Urinary bladder (tissue), 4 donors: ENCODE data around the gene NPR2. TPM values are rescaled to one million over a fixed set of nuclear protein-coding genes. Genes with fewer than 3 reads are reported as not detected.

Source experiments
- DNase-seq: peaks from one replicate; pipeline ENCODE4 v3.0.0-alpha.2; 2015; ENCODE audit errors: extremely low spot score
- H3K27ac ChIP-seq: one replicate; pipeline ENCODE4 v1.5.1; 2013; ENCODE audit warnings: low read depth, mild to moderate bottlenecking, moderate library complexity
- H3K36me3 ChIP-seq: one replicate; pipeline ENCODE4 v1.6.1; 2013; ENCODE audit warnings: mild to moderate bottlenecking, moderate library complexity; ENCODE audit not compliant: insufficient read depth
- H3K4me1 ChIP-seq: one replicate; pipeline ENCODE4 v1.6.1; 2013; ENCODE audit warnings: mild to moderate bottlenecking, moderate library complexity; ENCODE audit not compliant: insufficient read depth
- H3K4me3 ChIP-seq: one replicate; pipeline ENCODE4 v1.5.1; 2013; ENCODE audit warnings: low read depth, low read length
- WGBS: extraction: QIAGEN DNeasy Blood & Tissue Kit; methylation state at CpG from one replicate; pipeline ENCODE4 v1.1.7; 2013; 5-methylcytosine and 5-hydroxymethylcytosine counted together
- polyA plus RNA-seq: library from polyadenylated mRNA; stranded (reverse); fragments of 200-250 nt; gene quantifications from one replicate; pipeline ENCODE4 v1.2.3, GENCODE V29; 2013
- small RNA-seq: library from RNA; depleted of rRNA; stranded (forward); fragments of <200 nt; gene quantifications from one replicate; pipeline ENCODE3, GENCODE V24; 2014
- total RNA-seq: library from RNA; depleted of rRNA; stranded (reverse); fragments of >200 nt; gene quantifications from one replicate; pipeline ENCODE4 v1.2.3, GENCODE V29; 2014
- donor health status: healthy with polysubstance abuse.
- donor health status: healthy.

NPR2 gene
- total and polyA plus RNA-seq, 2 donors = 23.1 to 30.6 TPM

GRCh38 chr9:35856206-35856605 lies 64.8 kb downstream of the NPR2 start:
- 75% methylated on average over 3 of the region's 3 CpGs for WGBS
- no peak overlapping the region for H3K4me3 ChIP-seq

GRCh38 chr9:35856882-35857281 lies 65.5 kb downstream of the NPR2 start:
- WGBS = 83% methylated on average over 5 of the region's 5 CpGs
- Histone ChIP-seq H3K4me1 (no peaks in the 10 kb centered on the region), H3K27ac (no peak overlapping the region), H3K4me3 (no peak overlapping the region), H3K36me3 (no peaks in the 10 kb centered on the region)
- DNase-seq = no peak

More at GRCh38 chr9:35856206-35856605, 64.8 kb downstream of the NPR2 start:
- no peaks in the 10 kb centered on the region for H3K36me3 ChIP-seq
- DNase-seq = no peak
- no peak overlapping the region for H3K27ac ChIP-seq
- no peaks in the 10 kb centered on the region for H3K4me1 ChIP-seq

GRCh38 chr9:35858458-35858857 lies 67.1 kb downstream of the NPR2 start:
- no peaks in the 10 kb centered on the region for H3K4me1 ChIP-seq
- 67% methylated on average over 5 of the region's 5 CpGs for WGBS
- H3K36me3 ChIP-seq = no peaks in the 10 kb centered on the region
- DNase-seq = no peak
- no peak overlapping the region for H3K4me3 ChIP-seq
- H3K27ac ChIP-seq = no peak overlapping the region

Small RNAs within 50 kb of the gene (small RNA-seq; reads per million reads assigned to genes)
- 0.12 reads per million for gene HINT2

Other genes starting within 250 kb of the NPR2 start
- gene TESK1, start 186.3 kb upstream of the NPR2 start, total RNA-seq = 6.8 TPM
- gene TESK1, start 186.3 kb upstream of the NPR2 start, polyA plus RNA-seq = 52.9 TPM
- gene CD72, start 173.2 kb upstream of the NPR2 start, total RNA-seq = 1.5 TPM
- gene CD72, start 173.2 kb upstream of the NPR2 start, polyA plus RNA-seq = 1.6 TPM
- gene SIT1, start 140.7 kb upstream of the NPR2 start, total RNA-seq = 0.48 TPM
- 0.60 TPM for gene SIT1, start 140.7 kb upstream of the NPR2 start, polyA plus RNA-seq
- 99,097 TPM for gene RMRP, start 133.6 kb upstream of the NPR2 start, total RNA-seq
- not detected for gene RMRP, start 133.6 kb upstream of the NPR2 start, polyA plus RNA-seq
- gene CCDC107, start 133.3 kb upstream of the NPR2 start, total RNA-seq = 10.7 TPM
- gene CCDC107, start 133.3 kb upstream of the NPR2 start, polyA plus RNA-seq = 71.5 TPM
- 4.7 TPM for gene ARHGEF39, start 126.4 kb upstream of the NPR2 start, total RNA-seq
- gene ARHGEF39, start 126.4 kb upstream of the NPR2 start, polyA plus RNA-seq = 1.1 TPM
- 0.37 TPM for gene CA9, start 117.7 kb upstream of the NPR2 start, total RNA-seq
- 1.8 TPM for gene CA9, start 117.7 kb upstream of the NPR2 start, polyA plus RNA-seq
- gene TPM2, start 101.7 kb upstream of the NPR2 start, total RNA-seq = 907 TPM
- gene TPM2, start 101.7 kb upstream of the NPR2 start, polyA plus RNA-seq = 7,869 TPM
- gene TLN1, start 59.4 kb upstream of the NPR2 start, total RNA-seq = 154 TPM
- gene TLN1, start 59.4 kb upstream of the NPR2 start, polyA plus RNA-seq = 533 TPM
- gene CREB3, start 58.9 kb upstream of the NPR2 start, total RNA-seq = 28.2 TPM
- gene CREB3, start 58.9 kb upstream of the NPR2 start, polyA plus RNA-seq = 50.0 TPM
- gene GBA2, start 42.4 kb upstream of the NPR2 start, total RNA-seq = 36.0 TPM
- gene GBA2, start 42.4 kb upstream of the NPR2 start, polyA plus RNA-seq = 51.4 TPM
- gene RGP1, start 42.3 kb upstream of the NPR2 start, total RNA-seq = 12.1 TPM
- 16.7 TPM for gene RGP1, start 42.3 kb upstream of the NPR2 start, polyA plus RNA-seq
- gene MSMP, start 37.3 kb upstream of the NPR2 start, total RNA-seq = 0.53 TPM
- gene MSMP, start 37.3 kb upstream of the NPR2 start, polyA plus RNA-seq = 0.42 TPM
- 1.9 TPM for gene SPAG8, start 20.7 kb downstream of the NPR2 start, total RNA-seq
- 1.9 TPM for gene SPAG8, start 20.7 kb downstream of the NPR2 start, polyA plus RNA-seq
- gene HINT2, start 23.5 kb downstream of the NPR2 start, total RNA-seq = 12.8 TPM
- 53.8 TPM for gene HINT2, start 23.5 kb downstream of the NPR2 start, polyA plus RNA-seq
- 0.21 TPM for gene FAM221B, start 37.1 kb downstream of the NPR2 start, total RNA-seq
- gene FAM221B, start 37.1 kb downstream of the NPR2 start, polyA plus RNA-seq = not detected
- 4.8 TPM for gene TMEM8B, start 37.6 kb downstream of the NPR2 start, total RNA-seq
- 23.8 TPM for gene TMEM8B, start 37.6 kb downstream of the NPR2 start, polyA plus RNA-seq
- gene OR13J1, start 78.8 kb downstream of the NPR2 start, total RNA-seq = not detected
- not detected for gene OR13J1, start 78.8 kb downstream of the NPR2 start, polyA plus RNA-seq
- gene HRCT1, start 114.6 kb downstream of the NPR2 start, total RNA-seq = 0.42 TPM
- 15.8 TPM for gene HRCT1, start 114.6 kb downstream of the NPR2 start, polyA plus RNA-seq
- not detected for gene SPAAR, start 117.9 kb downstream of the NPR2 start, total RNA-seq
- 1.4 TPM for gene SPAAR, start 117.9 kb downstream of the NPR2 start, polyA plus RNA-seq
- gene OR2S2, start 166.6 kb downstream of the NPR2 start, total RNA-seq = not detected
- gene OR2S2, start 166.6 kb downstream of the NPR2 start, polyA plus RNA-seq = not detected
- gene RECK, start 245.3 kb downstream of the NPR2 start, total RNA-seq = 31.2 TPM
- 17.1 TPM for gene RECK, start 245.3 kb downstream of the NPR2 start, polyA plus RNA-seq